ENCODE results near the gene LRCH3. TPM values are rescaled to one million over a fixed set of nuclear protein-coding genes. Genes with fewer than 3 reads are reported as not detected.

Gene LRCH3
- total RNA-seq, 1 experiment from 2014 or later: 56.4 TPM

DNA sequence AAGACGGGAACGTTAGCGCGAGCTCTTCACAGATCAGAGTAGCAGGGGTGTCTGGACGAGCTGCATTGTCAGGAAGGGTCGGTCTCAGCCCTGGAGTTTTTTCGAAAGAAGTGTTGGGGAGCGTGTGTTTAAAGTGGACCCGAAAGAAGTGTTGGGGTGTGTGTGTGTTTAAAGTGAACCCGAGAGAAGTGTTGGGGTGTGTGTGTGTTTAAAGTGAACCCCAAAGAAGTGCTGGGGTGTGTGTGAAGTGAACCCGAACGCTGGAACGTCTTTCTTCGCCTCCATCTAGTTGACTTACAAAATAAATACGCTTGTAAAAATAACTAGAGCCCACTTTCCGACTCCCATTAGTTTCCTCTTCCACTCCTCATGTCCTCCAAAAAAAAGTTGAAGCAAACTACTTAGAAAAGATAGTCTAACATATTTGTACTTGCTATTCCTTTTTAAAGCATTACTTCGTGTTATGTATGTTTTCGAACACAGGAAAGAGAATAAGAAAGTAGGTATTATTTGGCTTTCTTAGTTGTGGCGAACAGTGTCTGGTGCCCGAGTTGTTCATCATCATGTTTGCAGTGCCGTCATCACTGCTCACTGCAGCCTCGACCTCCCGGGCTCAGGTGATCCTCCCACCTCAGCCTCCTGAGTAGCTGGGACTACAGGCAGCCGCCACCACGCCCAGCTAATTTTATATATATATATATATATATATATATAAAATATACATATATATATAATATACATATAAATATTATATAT, 1.0 kb downstream of the LRCH3 start:
- Histone ChIP-seq H3K9ac (ENCODE audit: extremely low read depth, insufficient read length, low read length) (peak overlapping the region; percentile 96), H3K27ac (ENCODE audit: insufficient read length, low read depth, low read length) (no peak overlapping the region), H3K56ac (ENCODE audit: insufficient read length, low read depth, low read length) (no peak overlapping the region), H3K79me1 (ENCODE audit: insufficient read depth, low read depth, low read length, poor library complexity, severe bottlenecking) (peaks cover 10% of the 10 kb centered on the region), H4K91ac (ENCODE audit: insufficient read length, low read depth, low read length) (no peak overlapping the region), H2BK12ac (ENCODE audit: insufficient read length, low read depth, low read length) (no peak overlapping the region), H2BK20ac (ENCODE audit: low read depth, low read length, poor library complexity, severe bottlenecking) (no peak overlapping the region), H3K27me3 (ENCODE audit: insufficient read depth, low read length) (no peaks in the 10 kb centered on the region), H3K79me2 (ENCODE audit: insufficient read depth, low read length) (peaks cover 24% of the 10 kb centered on the region; the same call in 1 of the 2 replicates), H2AK5ac (ENCODE audit: insufficient read length, low read length) (no peak overlapping the region), H4K8ac (replicated peaks; ENCODE audit: insufficient read length, low read depth, low read length) (no peak overlapping the region), H3K9me3 (ENCODE audit: control insufficient read depth, low read depth, low read length) (no peaks in the 10 kb centered on the region), H3K4ac (ENCODE audit: low read depth, low read length) (no peak overlapping the region), H3K18ac (ENCODE audit: insufficient read length, low read depth, low read length) (no peak overlapping the region), H4K20me1 (ENCODE audit: control insufficient read depth, insufficient read depth, insufficient read length) (no peaks in the 10 kb centered on the region), H2AFZ (ENCODE audit: low read length) (no peak overlapping the region), H3K23me2 (ENCODE audit: insufficient read length, low read depth, low read length, poor library complexity, severe bottlenecking) (peaks cover 8% of the 10 kb centered on the region), H3K4me1 (ENCODE audit: insufficient read depth, low read length) (no peaks in the 10 kb centered on the region), H2BK15ac (ENCODE audit: low read depth, low read length) (no peak overlapping the region), H3K4me2 (ENCODE audit: insufficient read depth, insufficient read length, low read length) (peak overlapping the region; percentile 99), H2BK5ac (ENCODE audit: insufficient read length, low read length) (no peak overlapping the region), H4K5ac (ENCODE audit: insufficient read length, low read depth, low read length) (no peak overlapping the region), H3K14ac (ENCODE audit: insufficient read depth, low read length) (peak overlapping the region; percentile 34), H3T11ph (ENCODE audit: low read length) (no peak overlapping the region), H2BK120ac (ENCODE audit: low read depth, low read length, poor library complexity, severe bottlenecking) (no peak overlapping the region), H3K23ac (ENCODE audit: insufficient read length, low read depth, low read length) (no peak overlapping the region)
- no peak for DNase-seq
- Mint-ChIP-seq H3K27ac (peak overlapping the region; percentile 23 to 94 (median 84); a peak in 6 of 7 replicates), H3K27me3 (ENCODE audit: low read depth) (no peaks in the 10 kb centered on the region; the same call in 1 of the 2 replicates), H3K4me3 (peak overlapping the region; percentile 91 to 94), H3K9me3 (peaks cover 0 to 2% of the 10 kb centered on the region in 2 experiments; a peak in 2 of 5 replicates), H3K4me1 (peaks cover 10 to 17% of the 10 kb centered on the region in 2 experiments; a peak in 3 of 4 replicates), H3K36me3 (ENCODE audit: insufficient read depth in 1 of 3, low read depth in 3 of 3) (no peaks in the 10 kb centered on the region)
- WGBS (ENCODE audit: extremely low coverage, insufficient read length, low lambda C conversion rate): no CpG with 5 or more reads among the region's 25 CpGs
- no peak for TF ChIP-seq CTCF (conservative IDR thresholded peaks at IDR 0.05)
